Activated gamma-delta T cell treated with Interleukin-2 at 50 U/mL for 16 hours (primary cell): Measurements from ENCODE around the gene PIK3R3.

ENCODE experiments used
- DNase-seq: peaks from one replicate; pipeline ENCODE4 v3.0.0-alpha.2; 2020

PIK3R3 gene

GRCh38 chr1:46132529-46133180 is at the start of gene PIK3R3:
Gene PIK3R3 (minus strand): TSS chr1:46132629. CDS start chr1:46131952, 677 bp downstream.
- peak; percentile 88 for DNase-seq

GRCh38 chr1:46181343-46182260 is 49.2 kb upstream of the PIK3R3 start:
- DNase-seq: no peak

DNA sequence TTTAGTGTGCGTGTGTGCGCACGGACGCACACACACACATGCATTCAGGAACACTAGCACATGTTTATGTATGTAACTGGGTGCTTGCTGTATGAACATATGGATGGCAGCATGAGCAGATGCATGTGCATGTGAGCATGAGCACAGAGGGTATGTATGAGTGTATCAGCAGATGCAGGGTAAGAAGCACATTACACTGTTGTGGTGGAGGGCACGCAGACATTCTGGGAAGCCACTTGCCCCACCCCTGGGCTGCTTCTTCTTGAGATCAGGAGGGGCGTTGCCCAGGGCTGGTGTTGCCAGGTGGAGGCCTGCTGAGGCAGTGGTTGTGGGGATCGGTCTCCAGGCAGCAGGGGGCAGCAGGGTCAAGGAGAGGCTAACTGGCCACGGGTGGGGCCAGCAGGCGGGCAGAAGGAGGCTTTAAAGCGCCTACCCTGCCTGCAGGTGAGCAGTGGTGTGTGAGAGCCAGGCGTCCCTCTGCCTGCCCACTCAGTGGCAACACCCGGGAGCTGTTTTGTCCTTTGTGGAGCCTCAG is 47.7 kb upstream of the PIK3R3 start:
- no peak for DNase-seq

DNA sequence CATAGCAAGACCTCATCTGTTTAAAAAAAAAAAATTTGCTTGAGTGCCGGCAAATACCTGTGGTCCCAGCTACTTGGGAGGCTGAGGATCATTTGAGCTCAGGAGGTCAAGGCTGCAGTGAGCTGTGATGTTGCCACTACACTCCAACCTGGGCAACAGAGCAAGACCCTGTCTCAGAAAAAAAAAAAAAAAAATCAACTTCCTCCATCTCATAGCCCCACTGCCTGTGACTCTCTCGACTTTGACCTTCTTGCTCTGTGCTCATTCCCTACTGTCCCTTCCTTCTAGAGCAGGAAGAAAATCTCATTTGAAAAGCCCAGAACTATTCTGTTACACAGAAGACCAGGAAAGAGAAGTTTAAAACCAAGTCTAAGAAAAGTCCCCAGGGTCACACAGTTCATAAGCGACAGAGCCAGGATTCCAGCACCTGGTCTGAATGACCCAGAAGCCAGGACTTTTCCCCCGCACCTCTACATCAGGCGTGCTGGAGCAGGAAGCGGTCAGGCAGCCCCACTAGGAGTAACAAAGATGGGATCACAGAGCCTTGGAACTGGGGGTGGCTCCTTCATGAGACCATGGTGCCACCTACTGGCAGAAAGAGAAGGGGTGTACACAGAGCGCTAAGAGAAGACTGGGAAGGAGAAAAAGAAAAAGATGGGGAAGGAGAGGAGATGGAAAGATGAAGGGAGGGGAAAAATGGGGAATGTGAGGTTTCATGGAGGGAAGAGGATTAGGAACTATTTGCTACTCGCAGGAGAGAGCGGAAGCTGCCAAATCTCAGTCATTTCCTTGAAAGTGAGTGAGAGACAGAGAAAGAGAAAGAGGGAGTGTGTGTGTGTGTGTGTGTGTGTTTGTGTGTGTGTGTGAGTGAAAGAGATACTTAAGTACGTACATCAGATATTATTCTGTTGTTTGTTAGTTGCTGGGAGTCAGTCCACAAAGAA is 47.0 kb upstream of the PIK3R3 start:
- peak; percentile 66 for DNase-seq

DNA sequence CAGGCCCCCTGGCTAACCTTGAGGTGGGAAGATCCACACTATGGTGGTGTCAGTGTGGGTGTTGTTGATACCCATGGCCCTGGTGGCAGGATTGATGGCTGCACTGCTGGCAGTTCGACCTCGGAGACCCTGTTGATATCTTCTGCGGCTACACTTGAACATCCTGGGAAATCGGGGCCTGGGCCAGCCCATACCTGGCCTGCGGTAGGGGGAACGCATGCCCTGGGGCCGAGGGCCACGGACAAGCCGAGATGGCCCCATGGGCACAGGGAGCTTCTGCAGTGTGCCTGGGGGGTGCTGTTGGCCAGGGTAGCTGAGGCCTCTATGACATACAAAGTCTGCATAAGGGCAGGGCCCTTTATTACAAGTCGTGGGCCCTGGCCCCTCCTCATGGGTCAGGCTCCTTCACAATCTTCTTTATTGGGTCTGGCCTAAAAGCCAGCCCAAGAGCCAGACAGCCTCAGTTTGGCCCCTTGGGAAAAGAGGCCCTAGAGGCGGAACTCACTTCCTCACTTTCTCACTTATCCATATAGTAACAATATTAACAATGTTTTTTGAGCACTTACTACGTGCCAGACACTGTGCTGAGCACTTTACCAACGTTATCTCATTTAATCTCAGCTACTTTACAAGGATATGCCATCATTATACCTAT is 43.9 kb upstream of the PIK3R3 start, which contains the start of gene P3R3URF:
P3R3URF (minus strand) TSS at position 278 of the 655 bp plus-strand sequence; CDS start at position 261, 17 bp downstream.
- DNase-seq: no peak

DNA sequence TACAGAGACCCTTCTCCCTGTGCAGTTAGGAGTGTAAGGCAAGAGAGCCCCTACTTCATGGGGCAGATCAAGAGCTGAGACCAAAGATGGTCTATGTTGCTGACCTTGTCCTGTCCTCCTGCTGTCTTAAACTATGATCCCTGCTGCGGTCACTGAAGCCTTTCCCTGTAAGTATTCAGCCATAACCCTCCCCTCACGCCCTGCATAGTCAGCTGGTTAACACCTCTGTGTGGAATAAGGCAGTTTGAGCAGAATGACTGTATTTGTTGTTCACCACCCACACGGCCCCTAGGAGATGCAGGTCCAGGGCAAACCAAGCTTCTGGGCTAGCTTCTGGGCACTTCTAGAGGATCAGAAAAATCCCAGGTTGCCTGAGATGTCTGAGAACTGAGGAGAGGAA is 42.8 kb upstream of the PIK3R3 start:
- no peak for DNase-seq

DNA sequence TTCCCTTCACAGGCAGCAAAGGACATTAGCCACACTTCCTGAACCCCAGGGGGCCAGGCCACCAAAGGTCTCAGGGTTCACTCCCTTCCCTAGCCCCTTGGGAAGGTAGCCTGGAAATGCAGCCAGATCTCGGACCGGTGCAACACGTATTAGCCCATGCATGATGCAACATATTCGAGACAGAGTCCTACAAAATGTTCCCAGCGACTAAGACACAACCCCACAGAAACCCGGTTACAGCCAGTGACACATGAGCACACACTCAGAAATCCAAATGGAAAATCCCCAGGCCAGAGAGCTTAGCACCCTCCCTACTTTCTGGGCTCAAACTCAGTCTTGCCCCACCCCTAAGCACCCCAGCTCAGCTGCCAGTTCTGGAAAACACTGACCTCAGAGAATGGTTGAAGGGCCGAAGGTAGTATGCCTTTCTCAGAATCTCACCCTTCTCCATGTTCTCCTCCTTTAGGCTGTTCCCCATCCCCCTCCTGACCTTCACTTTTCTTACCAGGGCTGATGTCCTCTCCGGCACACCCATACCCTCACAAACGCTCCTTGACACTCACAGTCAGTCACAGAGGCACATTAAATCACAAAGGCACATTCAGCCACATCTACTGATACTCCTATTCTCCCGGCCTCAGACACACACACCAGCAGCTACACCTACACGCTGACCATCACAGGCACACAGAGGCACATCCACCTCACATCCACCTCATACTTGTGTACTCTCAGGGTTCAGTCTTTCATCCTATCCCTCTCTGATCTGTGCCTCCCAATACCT is 42.2 kb upstream of the PIK3R3 start, which contains the start of gene TSPAN1:
TSPAN1 (plus strand) TSS at position 640 of the 784 bp plus-strand sequence. CDS start 6,021 bp downstream, outside the sequence.
- no peak for DNase-seq

- DNase-seq: no peak
These were observed 41.0 kb upstream of the PIK3R3 start for GRCh38 chr1:46173361-46173856.

- no peak for DNase-seq
These were observed 39.9 kb upstream of the PIK3R3 start for GRCh38 chr1:46172321-46172720.

- no peak for DNase-seq
These were observed 39.4 kb upstream of the PIK3R3 start for GRCh38 chr1:46171871-46172270.

- DNase-seq: no peak
These were observed 38.9 kb upstream of the PIK3R3 start for GRCh38 chr1:46171351-46171750.

GRCh38 chr1:46169811-46170454 is 37.5 kb upstream of the PIK3R3 start:
- no peak for DNase-seq

- no peak for DNase-seq
These were observed 36.0 kb upstream of the PIK3R3 start for GRCh38 chr1:46168477-46168876.

GRCh38 chr1:46166521-46167462 is 34.4 kb upstream of the PIK3R3 start:
- peak; percentile 55 for DNase-seq

DNA sequence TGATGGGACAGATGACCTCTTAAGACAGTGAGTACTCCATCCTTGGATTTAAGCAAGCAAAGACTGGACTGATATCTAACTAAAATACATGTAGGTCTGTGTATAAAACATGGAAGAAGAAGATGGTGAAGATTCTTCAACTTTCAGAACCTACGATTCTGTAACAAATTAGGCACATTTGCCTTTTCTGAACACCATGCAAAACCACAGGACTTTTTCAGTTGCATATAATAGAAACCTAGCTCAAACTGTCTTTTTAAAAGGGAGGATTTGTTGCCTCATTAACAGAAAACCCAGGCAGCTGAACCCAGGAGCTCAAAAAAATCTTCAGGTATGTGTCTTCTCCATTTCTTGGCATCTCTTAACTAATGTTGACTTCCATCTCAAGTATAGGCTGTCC is 27.8 kb upstream of the PIK3R3 start:
- DNase-seq: no peak

DNA sequence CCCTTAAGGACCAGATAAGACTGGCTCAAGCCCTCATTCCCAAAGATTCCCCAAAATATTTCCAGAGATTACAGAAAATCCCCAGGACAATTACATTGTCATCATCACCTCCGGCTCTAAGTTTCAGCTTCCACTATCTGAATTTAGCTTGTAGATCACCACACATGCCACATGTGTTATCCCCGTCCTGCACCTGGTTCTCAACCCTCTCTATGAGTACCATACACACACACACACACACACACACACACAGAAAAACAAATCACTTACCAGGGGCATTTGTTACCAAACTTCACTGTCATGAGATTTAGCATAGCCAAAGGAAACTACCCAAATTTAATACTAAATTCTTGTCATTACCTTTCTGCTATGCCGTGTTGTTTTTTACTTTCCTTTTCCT is 27.1 kb upstream of the PIK3R3 start:
- no peak for DNase-seq

GRCh38 chr1:46158312-46159281 is 26.2 kb upstream of the PIK3R3 start:
- DNase-seq: no peak

GRCh38 chr1:46157916-46158311 is 25.5 kb upstream of the PIK3R3 start:
- DNase-seq: no peak
